HepG2 (cell line): ENCODE results near the gene PHF3.
A peak's percentile ranks its signal among the peaks of the same experiment; 100 is the strongest.

Source experiments
- ADNP ChIP-seq: sonication (generic); formaldehyde crosslinking; IDR thresholded peaks from 2 replicates; pipeline ENCODE4 v1.4.0; 2020; ENCODE audit warnings: missing genetic modification reagents
- ARNT ChIP-seq: fragments of 450-650 bp; IDR thresholded peaks from 2 replicates; pipeline ENCODE4 v1.6.1; 2017
- ATF2 ChIP-seq: sonication (generic); formaldehyde crosslinking; IDR thresholded peaks from 2 replicates; pipeline ENCODE4 v1.4.0; 2020; ENCODE audit warnings: missing genetic modification reagents
- EZH2 ChIP-seq: conservative IDR thresholded peaks from 2 replicates; pipeline ENCODE4 v1.6.1; 2012; ENCODE audit warnings: mild to moderate bottlenecking, low read depth, low read length, moderate library complexity
- HNF4A ChIP-seq: sonication (generic); formaldehyde crosslinking; IDR thresholded peaks from 2 replicates; pipeline ENCODE4 v1.4.0; 2020; ENCODE audit warnings: missing genetic modification reagents
- JUN ChIP-seq: sonication (generic); formaldehyde crosslinking; IDR thresholded peaks from 2 replicates; pipeline ENCODE4 v1.4.0; 2020; ENCODE audit warnings: mild to moderate bottlenecking, missing genetic modification reagents
- MTF2 ChIP-seq: sonication (generic); formaldehyde crosslinking; IDR thresholded peaks from 2 replicates; pipeline ENCODE4 v1.5.0; 2020; ENCODE audit warnings: missing genetic modification reagents, borderline replicate concordance
- SRSF4 ChIP-seq: fragments of 200-400 bp; formaldehyde crosslinking; IDR thresholded peaks from one replicate; pipeline ENCODE4 v1.6.1; 2018; ENCODE audit warnings: mild to moderate bottlenecking, low read depth, low read length, moderate library complexity; ENCODE audit not compliant: poor library complexity, severe bottlenecking
- TCF12 ChIP-seq, 2 experiments: fragments of 450-650 bp in 1 of 2; sonication (generic) in 1 of 2; formaldehyde crosslinking in 1 of 2; IDR thresholded peaks; 2 replicates each; pipeline versions ENCODE4 v1.6.1 to v1.8.0; 2017 to 2022; ENCODE audit warnings: antibody characterized with exemption in 1 of 2, mild to moderate bottlenecking in 1 of 2, missing genetic modification reagents in 1 of 2, moderate library complexity in 1 of 2
- UBTF ChIP-seq: sonication (generic); formaldehyde crosslinking; IDR thresholded peaks from 2 replicates; pipeline ENCODE4 v1.4.0; 2020; ENCODE audit warnings: mild to moderate bottlenecking, missing genetic modification reagents
- ZSCAN29 ChIP-seq: sonication (generic); formaldehyde crosslinking; conservative IDR thresholded peaks from 2 replicates; pipeline ENCODE4 v1.4.0; 2020; ENCODE audit warnings: mild to moderate bottlenecking, missing genetic modification reagents

GRCh38 chr6:63724721-63725120 lies 89.1 kb downstream of the PHF3 start:
- TF ChIP-seq SRSF4 (no peak), HNF4A (peak; percentile 89), ARNT (no peak), TCF12 (IDR thresholded peaks at IDR 0.05) (no peak), TCF12 (CRISPR knock-in tag; IDR thresholded peaks at IDR 0.05) (no peak), ADNP (CRISPR knock-in tag) (no peak), JUN (CRISPR knock-in tag) (no peak), ATF2 (CRISPR knock-in tag) (no peak), UBTF (no peak), ZSCAN29 (CRISPR knock-in tag) (no peak), MTF2 (CRISPR knock-in tag) (no peak), EZH2 (no peak)
